HG03521 (cell line): Measurements from ENCODE around the gene COL16A1.

ENCODE experiments used
- ATAC-seq: cut with Tn5 transposase; IDR thresholded peaks from one replicate; pipeline ENCODE4 v1.9.1; 2021; ENCODE audit warnings: mild to moderate bottlenecking, moderate library complexity; ENCODE audit not compliant: unreplicated experiment

The COL16A1 gene

GRCh38 chr1:31627301-31627929 is 76.4 kb downstream of the COL16A1 start:
- ATAC-seq: no peak

- ATAC-seq: no peak
These were observed 77.3 kb downstream of the COL16A1 start for GRCh38 chr1:31626223-31627207.

- ATAC-seq: no peak
These were observed 78.1 kb downstream of the COL16A1 start for GRCh38 chr1:31625561-31626222.

GRCh38 chr1:31624731-31625514 is 78.9 kb downstream of the COL16A1 start:
- ATAC-seq: no peak

- ATAC-seq: no peak
These were observed 79.5 kb downstream of the COL16A1 start for GRCh38 chr1:31624309-31624708.

GRCh38 chr1:31623365-31623764 is 80.5 kb downstream of the COL16A1 start:
- ATAC-seq: no peak

GRCh38 chr1:31621847-31622730 is 81.7 kb downstream of the COL16A1 start:
- ATAC-seq: no peak

- no peak for ATAC-seq
These were observed 82.4 kb downstream of the COL16A1 start for GRCh38 chr1:31621498-31621820.

GRCh38 chr1:31620631-31621497 is 83.0 kb downstream of the COL16A1 start:
- no peak for ATAC-seq

- ATAC-seq: no peak
These were observed 84.6 kb downstream of the COL16A1 start for GRCh38 chr1:31618916-31619846.

GRCh38 chr1:31617916-31618746 is 85.7 kb downstream of the COL16A1 start:
- ATAC-seq: no peak

- no peak for ATAC-seq
These were observed 86.5 kb downstream of the COL16A1 start, which contains the start of gene HCRTR1 for GRCh38 chr1:31617218-31617915. HCRTR1 (plus strand) TSS chr1:31617689; CDS start chr1:31619193, 1,504 bp downstream.

- no peak for ATAC-seq
These were observed 87.9 kb downstream of the COL16A1 start for GRCh38 chr1:31615939-31616338.

GRCh38 chr1:31615414-31615813 is 88.4 kb downstream of the COL16A1 start:
- no peak for ATAC-seq

GRCh38 chr1:31614414-31615005 is 89.3 kb downstream of the COL16A1 start:
- ATAC-seq: no peak
